SK-N-MC (cell line): ENCODE data around the gene TREML4.
A peak's percentile ranks its signal among the peaks of the same experiment; 100 is the strongest.
"Not testable (repeated sequence)": the region's sequence is repeated elsewhere in the genome, so short reads cannot be mapped to it uniquely, and the experiment has no call there.

Experiments
- DNase-seq: peaks from one replicate; pipeline ENCODE4 v3.0.0-alpha.2; 2011; ENCODE audit warnings: low read depth, low spot score
- H3K27ac ChIP-seq: fragments of 200-600 bp; sonication (generic); 2 replicates; pipeline ENCODE4 v1.5.1; 2016; ENCODE audit warnings: mixed run types
- H3K36me3 ChIP-seq: fragments of 200-600 bp; sonication (generic); 2 replicates; pipeline ENCODE4 v1.6.1; 2017; ENCODE audit warnings: antibody characterized with exemption, low read length, mixed read lengths; ENCODE audit not compliant: insufficient read depth
- H3K4me3 ChIP-seq: fragments of 200-600 bp; sonication (generic); 2 replicates; pipeline ENCODE4 v1.5.1; 2016
- H3K9ac ChIP-seq: fragments of 200-600 bp; sonication (generic); 2 replicates; pipeline ENCODE4 v1.8.0; 2017; ENCODE audit warnings: mixed run types, mixed read lengths; ENCODE audit not compliant: insufficient read length
- H3K9me3 ChIP-seq: fragments of 200-600 bp; sonication (generic); 2 replicates; pipeline ENCODE4 v1.6.1; 2017; ENCODE audit warnings: low read depth, mild to moderate bottlenecking, antibody characterized with exemption, low read length, moderate library complexity, mixed read lengths
- EZH2 ChIP-seq: fragments of 200-600 bp; sonication (generic); IDR thresholded peaks from one replicate; pipeline ENCODE4 v1.6.1; 2017; ENCODE audit warnings: antibody characterized with exemption
- FOXP2 ChIP-seq: optimal IDR thresholded peaks from 2 replicates; pipeline ENCODE3; 2011; ENCODE audit warnings: mild to moderate bottlenecking, moderate library complexity; ENCODE audit not compliant: insufficient read depth; ENCODE audit errors: extremely low read length, control extremely low read depth
- POLR2AphosphoS5 ChIP-seq: IDR thresholded peaks from 2 replicates; pipeline ENCODE4 v1.6.1; 2012; ENCODE audit warnings: mild to moderate bottlenecking, low read depth, low read length, borderline replicate concordance

The TREML4 gene

DNA sequence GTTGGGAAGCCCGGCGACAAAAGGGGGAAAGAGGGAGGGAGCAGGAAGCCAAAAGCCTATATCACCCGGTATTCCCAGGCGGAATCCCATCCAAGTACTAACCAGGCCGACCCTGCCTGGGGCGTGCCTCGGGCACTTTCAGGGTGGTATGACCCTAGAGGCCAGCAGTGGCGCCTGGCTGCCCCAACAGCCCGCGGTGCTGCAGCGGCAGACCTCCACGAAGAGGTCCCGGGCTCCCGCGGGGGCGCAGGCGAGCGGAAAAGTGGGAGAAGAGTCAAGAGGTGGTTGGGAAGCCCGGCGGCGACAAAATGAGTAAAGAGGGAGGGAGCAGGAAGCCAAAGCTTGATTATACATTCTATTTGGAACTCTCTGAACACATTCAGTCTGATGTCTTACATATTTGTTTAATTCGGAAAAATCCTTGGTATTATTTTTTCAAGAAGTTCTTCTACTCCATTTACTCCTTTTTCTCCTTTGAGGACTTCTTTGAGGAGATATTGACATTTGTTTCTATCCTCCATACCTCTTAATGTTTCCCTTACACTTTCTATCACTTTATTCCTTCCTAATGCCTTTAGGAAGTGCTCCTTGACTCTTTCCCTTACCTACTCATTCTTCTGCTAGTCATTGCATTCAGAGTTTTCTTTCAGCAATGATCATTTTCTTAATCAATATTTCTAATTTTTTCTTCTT lies 11.5 kb downstream of the TREML4 start:
- TF ChIP-seq EZH2 (no peak), FOXP2 (no peak), POLR2AphosphoS5 (no peak)
- Histone ChIP-seq H3K36me3 (no peaks in the 10 kb centered on the region), H3K27ac (no peak overlapping the region), H3K9ac (no peak overlapping the region), H3K9me3 (no peaks in the 10 kb centered on the region), H3K4me3 (peak overlapping the region; percentile 67)
- peak; percentile 8 for DNase-seq

DNA sequence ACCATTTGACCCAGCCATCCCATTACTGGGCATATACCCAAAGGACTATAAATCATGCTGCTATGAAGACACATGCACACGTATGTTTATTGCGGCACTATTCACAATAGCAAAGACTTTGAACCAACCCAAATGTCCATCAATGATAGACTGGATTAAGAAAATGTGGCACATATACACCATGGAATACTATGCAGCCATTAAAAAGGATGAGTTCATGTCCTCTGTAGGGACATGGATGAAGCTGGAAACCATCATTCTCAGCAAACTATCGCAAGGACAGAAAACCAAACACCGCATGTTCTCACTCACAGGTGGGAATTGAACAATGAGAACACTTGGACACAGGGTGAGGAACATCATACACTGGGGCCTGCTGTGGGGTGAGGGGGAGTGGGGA lies 18.4 kb downstream of the TREML4 start:
- H3K36me3 ChIP-seq, H3K9me3 ChIP-seq, H3K27ac ChIP-seq, H3K9ac ChIP-seq, DNase-seq, H3K4me3 ChIP-seq: not testable (repeated sequence)

DNA sequence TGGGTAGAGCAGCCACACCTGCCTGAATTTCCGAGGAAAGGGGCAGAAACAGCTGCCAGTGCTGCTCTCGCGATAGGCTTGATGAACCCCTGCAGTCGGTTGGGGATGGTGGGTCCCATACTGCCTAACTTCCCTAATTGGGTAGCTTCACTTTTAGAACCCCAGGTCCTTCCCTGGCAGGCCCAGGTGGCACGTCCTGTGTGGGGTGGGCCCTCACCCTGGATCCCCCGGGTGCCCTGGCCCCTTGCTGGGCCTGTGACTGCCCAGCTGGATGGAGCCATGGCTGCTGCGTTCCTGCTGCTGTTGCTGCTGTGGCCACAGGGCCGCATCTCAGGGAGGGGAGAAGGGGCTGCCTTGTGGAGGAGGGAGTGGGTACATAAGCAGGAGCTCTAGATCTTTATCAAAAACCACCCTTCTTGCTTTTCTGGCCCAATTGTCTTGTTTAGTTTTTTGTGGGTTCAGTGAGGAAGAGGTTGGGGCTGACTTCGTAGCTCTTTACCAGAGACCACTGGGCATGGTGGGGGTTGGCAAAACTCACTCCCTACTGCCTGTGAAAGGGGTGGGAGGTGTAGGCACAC lies 19.2 kb downstream of the TREML4 start:
- Histone ChIP-seq H3K4me3 (no peak overlapping the region), H3K27ac (no peak overlapping the region), H3K36me3 (no peaks in the 10 kb centered on the region), H3K9me3 (no peaks in the 10 kb centered on the region), H3K9ac (no peak overlapping the region)
- TF ChIP-seq POLR2AphosphoS5 (no peak), FOXP2 (no peak), EZH2 (no peak)
- DNase-seq = no peak

DNA sequence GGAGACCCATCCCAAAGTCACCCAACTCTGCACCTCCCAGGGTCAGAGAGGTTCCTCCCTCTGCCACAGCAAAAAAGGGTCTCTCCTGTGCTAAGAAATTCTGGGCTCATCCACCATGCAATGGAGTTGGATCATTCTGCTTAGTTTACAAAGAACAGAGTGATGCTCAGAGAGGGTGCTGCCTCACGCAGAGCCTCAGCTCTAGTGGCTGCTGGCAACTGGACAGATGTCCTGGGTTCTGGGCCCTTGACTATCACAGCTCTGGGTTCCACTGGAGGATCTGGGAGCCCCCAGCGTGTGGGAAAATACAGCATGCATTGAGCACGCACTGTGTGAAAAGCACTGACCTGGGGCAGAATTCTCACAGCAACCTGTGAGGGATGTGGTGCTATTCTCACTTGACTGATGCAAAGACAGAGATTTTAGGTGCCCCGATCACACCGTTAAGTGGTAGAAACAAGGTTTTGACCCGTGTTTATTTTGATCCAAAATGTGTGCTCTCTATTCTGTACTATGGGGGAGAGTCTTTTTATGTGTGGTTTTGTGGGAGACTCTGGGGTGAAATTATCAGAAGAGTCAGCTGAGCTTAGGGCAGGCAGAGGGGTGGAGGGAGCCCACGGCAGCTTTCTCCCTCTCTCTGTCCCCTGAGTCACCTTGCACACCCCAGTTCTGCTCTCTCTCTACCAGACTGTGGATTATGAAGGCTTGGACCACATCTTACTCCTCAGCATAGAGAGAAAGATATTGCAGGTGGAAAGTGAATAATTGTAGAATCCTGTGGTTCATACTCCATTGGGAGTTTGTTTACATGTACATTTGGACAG lies 19.9 kb downstream of the TREML4 start:
- TF ChIP-seq FOXP2 (no peak), EZH2 (no peak), POLR2AphosphoS5 (no peak)
- DNase-seq = no peak
- no peaks in the 10 kb centered on the region for H3K9me3 ChIP-seq
- no peak overlapping the region for H3K9ac ChIP-seq
- no peak overlapping the region for H3K4me3 ChIP-seq
- H3K36me3 ChIP-seq = no peaks in the 10 kb centered on the region
- no peak overlapping the region for H3K27ac ChIP-seq

DNA sequence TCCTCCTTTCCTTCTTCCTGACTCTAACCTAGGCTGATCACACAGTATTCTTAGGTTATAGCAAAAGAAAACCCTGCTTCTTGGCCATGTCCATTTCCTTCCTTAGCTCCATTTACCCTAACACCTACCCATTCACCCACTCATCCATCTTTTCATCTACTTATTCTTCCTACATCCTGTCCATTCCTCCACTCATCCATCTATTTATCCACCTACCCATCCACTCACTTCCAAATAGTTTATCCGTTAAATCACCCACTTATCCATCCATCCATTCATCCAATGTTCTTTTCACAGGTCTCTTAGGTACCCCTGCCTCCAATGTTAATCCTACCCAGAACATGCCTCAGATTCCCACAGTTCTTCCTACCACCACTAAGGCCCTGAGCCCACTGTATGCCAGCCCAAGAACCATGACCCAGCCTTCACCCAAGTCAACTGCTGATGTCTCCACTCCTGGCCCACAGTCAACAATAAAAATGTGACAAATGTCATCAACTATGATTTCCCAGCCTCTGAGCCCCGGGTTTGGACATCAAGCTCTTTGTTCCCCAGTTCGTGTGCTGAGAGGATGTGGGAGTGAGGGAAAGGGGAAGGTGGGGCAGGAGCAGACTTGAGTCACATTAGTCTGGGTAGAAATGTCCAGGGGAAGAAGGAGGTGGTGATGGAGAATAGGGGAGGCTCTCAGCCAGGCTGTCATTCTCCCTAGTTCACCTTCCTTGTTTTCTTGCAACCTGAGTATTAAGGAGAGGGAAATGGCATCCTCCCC lies 24.4 kb downstream of the TREML4 start:
- Histone ChIP-seq H3K4me3 (no peak overlapping the region), H3K36me3 (no peaks in the 10 kb centered on the region), H3K27ac (no peak overlapping the region), H3K9me3 (no peaks in the 10 kb centered on the region), H3K9ac (no peak overlapping the region)
- TF ChIP-seq POLR2AphosphoS5 (no peak), EZH2 (no peak), FOXP2 (no peak)
- DNase-seq = no peak

DNA sequence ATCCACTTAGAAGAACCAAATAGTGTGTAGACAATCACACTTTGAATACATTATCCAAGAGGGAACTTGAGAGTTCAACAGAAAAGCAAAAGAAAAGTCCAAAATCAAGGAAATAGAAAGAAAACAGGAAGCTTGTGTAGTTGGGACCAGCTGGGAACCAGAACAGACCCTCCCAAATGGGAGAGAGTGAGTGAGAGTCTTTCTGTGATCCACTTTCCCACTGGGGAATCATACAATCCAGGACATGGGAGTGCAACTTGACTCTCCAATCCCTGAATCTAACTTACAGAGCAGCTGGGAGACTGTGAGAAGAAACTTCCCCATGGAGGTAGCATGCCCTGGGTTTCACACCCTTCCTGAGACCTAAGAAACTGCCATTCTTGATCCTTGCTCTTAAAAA lies 27.0 kb downstream of the TREML4 start:
- no peak for TF ChIP-seq POLR2AphosphoS5
- TF ChIP-seq EZH2 = no peak
- TF ChIP-seq FOXP2 = no peak
- Histone ChIP-seq H3K36me3 (no peaks in the 10 kb centered on the region), H3K4me3 (no peak overlapping the region), H3K9me3 (no peaks in the 10 kb centered on the region), H3K27ac (no peak overlapping the region), H3K9ac (no peak overlapping the region)
- no peak for DNase-seq

DNA sequence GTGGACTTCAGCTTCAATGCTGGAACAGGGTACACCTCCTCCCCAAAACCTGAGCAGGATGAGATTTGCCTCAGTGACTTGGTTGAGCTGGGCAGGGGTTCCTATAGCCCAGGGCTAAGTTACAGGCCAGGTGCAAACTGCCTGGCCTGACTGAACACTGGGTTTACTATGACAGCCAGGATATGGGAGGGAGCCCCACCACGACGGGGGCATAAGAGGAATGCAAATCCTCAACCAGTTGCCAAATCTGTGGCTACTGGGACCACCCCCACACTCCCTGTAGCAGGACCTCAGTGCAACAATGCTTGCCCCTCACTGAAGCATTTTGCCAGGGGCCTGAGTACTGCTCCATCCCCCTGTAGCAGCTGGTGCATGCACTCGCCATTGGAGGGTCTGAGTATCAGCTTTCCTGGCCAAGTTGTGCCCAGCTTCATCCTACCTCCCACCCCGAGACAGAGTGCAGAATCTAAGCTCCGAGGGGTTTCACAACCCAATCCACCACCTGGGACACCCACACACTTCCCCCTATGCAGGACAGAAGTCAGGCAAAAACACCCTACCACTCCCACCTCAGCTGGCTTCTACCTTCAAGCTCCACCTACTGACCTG lies 27.6 kb downstream of the TREML4 start:
- Histone ChIP-seq H3K27ac (no peak overlapping the region), H3K9ac (no peak overlapping the region), H3K36me3 (no peaks in the 10 kb centered on the region), H3K4me3 (no peak overlapping the region), H3K9me3 (0 out of 2 replicates have a peak, but pooled peaks cover 2% of the 10 kb centered on the region)
- DNase-seq = no peak
- TF ChIP-seq FOXP2 (no peak), EZH2 (no peak), POLR2AphosphoS5 (no peak)

DNA sequence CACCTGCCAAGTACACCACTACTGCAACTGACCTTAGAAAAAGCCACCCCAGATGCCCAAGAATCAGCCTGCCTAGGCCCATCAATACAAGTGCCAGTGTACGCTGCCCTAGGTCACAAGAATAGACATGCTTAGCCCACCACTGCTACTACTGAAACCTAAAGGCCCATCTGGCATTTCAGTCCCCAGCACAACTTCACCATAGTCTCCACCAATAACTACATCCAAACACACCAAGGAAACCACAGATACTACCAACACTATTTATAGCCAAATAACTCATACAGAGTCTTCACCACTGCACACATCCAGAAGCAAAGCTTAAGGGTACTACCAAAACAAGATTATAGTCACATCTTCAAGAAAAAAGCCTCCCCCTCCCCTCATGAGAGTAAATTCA lies 28.2 kb downstream of the TREML4 start:
- no peaks in the 10 kb centered on the region for H3K36me3 ChIP-seq
- TF ChIP-seq EZH2 = no peak
- TF ChIP-seq POLR2AphosphoS5 = no peak
- TF ChIP-seq FOXP2 = no peak

More for the DNA sequence above, 28.2 kb downstream of the TREML4 start:
- peak overlapping the region; percentile 64; the same call in 1 of the 2 replicates for H3K4me3 ChIP-seq
- DNase-seq = no peak
- no peak overlapping the region for H3K9ac ChIP-seq
- H3K9me3 ChIP-seq = 0 out of 2 replicates have a peak, but pooled peaks cover 3% of the 10 kb centered on the region
- H3K27ac ChIP-seq = peak overlapping the region; percentile 81
